ENCODE data around the gene PCAT7.

Gene PCAT7

GRCh38 chr9:94511134-94511954 lies 43.5 kb upstream of the PCAT7 start:
- ATAC-seq (ENCODE audit: insufficient read depth, low read depth) (no peak), DNase-seq (no peak)
- Histone ChIP-seq H2AFZ (ENCODE audit: low read depth, low read length) (no peak overlapping the region), H4K20me1 (ENCODE audit: insufficient read depth, low read length) (no peaks in the 10 kb centered on the region), H3K27ac (ENCODE audit: low read length) (no peak overlapping the region), H3K79me2 (ENCODE audit: insufficient read depth, low read length) (no peaks in the 10 kb centered on the region), H3K9ac (ENCODE audit: low read depth, low read length) (no peak overlapping the region), H3K4me3 (ENCODE audit: low read depth in 1 of 2, low read length in 2 of 2) (no peak overlapping the region), H3K4me2 (ENCODE audit: insufficient read depth, low read length) (no peak overlapping the region), H3K36me3 (ENCODE audit: insufficient read depth, low read length) (no peaks in the 10 kb centered on the region), H3K27me3 (ENCODE audit: insufficient read depth, low read length, poor library complexity) (peaks cover 10% of the 10 kb centered on the region), H3K4me1 (ENCODE audit: insufficient read depth, low read length) (no peaks in the 10 kb centered on the region), H3K9me3 (ENCODE audit: insufficient read depth, low read length, severe bottlenecking) (no peaks in the 10 kb centered on the region)
- no peak for TF ChIP-seq CTCF (IDR thresholded peaks at IDR 0.05; ENCODE audit: borderline replicate concordance, extremely low read depth, low read length, poor library complexity, severe bottlenecking)
- TF ChIP-seq EZH2 (IDR thresholded peaks at IDR 0.05; ENCODE audit: borderline replicate concordance, low read depth, low read length, severe bottlenecking) = no peak

GRCh38 chr9:94511955-94512265 lies 43.0 kb upstream of the PCAT7 start:
- Histone ChIP-seq H4K20me1 (ENCODE audit: insufficient read depth, low read length) (no peaks in the 10 kb centered on the region), H3K4me2 (ENCODE audit: insufficient read depth, low read length) (no peak overlapping the region), H3K4me1 (ENCODE audit: insufficient read depth, low read length) (no peaks in the 10 kb centered on the region), H3K36me3 (ENCODE audit: insufficient read depth, low read length) (no peaks in the 10 kb centered on the region), H3K79me2 (ENCODE audit: insufficient read depth, low read length) (no peaks in the 10 kb centered on the region), H3K9me3 (ENCODE audit: insufficient read depth, low read length, severe bottlenecking) (no peaks in the 10 kb centered on the region), H3K27me3 (ENCODE audit: insufficient read depth, low read length, poor library complexity) (peaks cover 10% of the 10 kb centered on the region), H2AFZ (ENCODE audit: low read depth, low read length) (no peak overlapping the region), H3K4me3 (ENCODE audit: low read depth in 1 of 2, low read length in 2 of 2) (no peak overlapping the region), H3K9ac (ENCODE audit: low read depth, low read length) (no peak overlapping the region), H3K27ac (ENCODE audit: low read length) (no peak overlapping the region)
- ATAC-seq (ENCODE audit: insufficient read depth, low read depth) (no peak), DNase-seq (no peak)
- TF ChIP-seq CTCF (IDR thresholded peaks at IDR 0.05; ENCODE audit: borderline replicate concordance, extremely low read depth, low read length, poor library complexity, severe bottlenecking) (no peak), EZH2 (IDR thresholded peaks at IDR 0.05; ENCODE audit: borderline replicate concordance, low read depth, low read length, severe bottlenecking) (no peak)

GRCh38 chr9:94514722-94515121 lies 40.2 kb upstream of the PCAT7 start:
- no peak for TF ChIP-seq CTCF (IDR thresholded peaks at IDR 0.05; ENCODE audit: borderline replicate concordance, extremely low read depth, low read length, poor library complexity, severe bottlenecking)
- no peak for TF ChIP-seq EZH2 (IDR thresholded peaks at IDR 0.05; ENCODE audit: borderline replicate concordance, low read depth, low read length, severe bottlenecking)
- Histone ChIP-seq H3K4me2 (ENCODE audit: insufficient read depth, low read length) (no peak overlapping the region), H3K9ac (ENCODE audit: low read depth, low read length) (no peak overlapping the region), H3K36me3 (ENCODE audit: insufficient read depth, low read length) (no peaks in the 10 kb centered on the region), H3K27me3 (ENCODE audit: insufficient read depth, low read length, poor library complexity) (no peaks in the 10 kb centered on the region), H3K4me1 (ENCODE audit: insufficient read depth, low read length) (no peaks in the 10 kb centered on the region), H3K9me3 (ENCODE audit: insufficient read depth, low read length, severe bottlenecking) (no peaks in the 10 kb centered on the region), H2AFZ (ENCODE audit: low read depth, low read length) (no peak overlapping the region), H3K27ac (ENCODE audit: low read length) (no peak overlapping the region), H4K20me1 (ENCODE audit: insufficient read depth, low read length) (no peaks in the 10 kb centered on the region), H3K79me2 (ENCODE audit: insufficient read depth, low read length) (no peaks in the 10 kb centered on the region), H3K4me3 (ENCODE audit: low read depth in 1 of 2, low read length in 2 of 2) (no peak overlapping the region)
- DNase-seq (no peak), ATAC-seq (ENCODE audit: insufficient read depth, low read depth) (no peak)

Measured in DND-41 (cell line).